Ovary (tissue), 9 donors: Measurements from ENCODE around the gene PAX1. TPM values are rescaled to one million over a fixed set of nuclear protein-coding genes. Genes with fewer than 3 reads are reported as not detected.

Source experiments
- DNase-seq, 5 donors: peaks; one replicate each; pipeline ENCODE4 v3.0.0-alpha.2; 2019 to 2020
- H3K27ac ChIP-seq, 2 donors: fragments of 200-600 bp; one replicate each; pipeline versions ENCODE4 v1.5.1 to v1.8.0; 2019 to 2022
- H3K27me3 ChIP-seq: fragments of 200-600 bp; one replicate; pipeline ENCODE4 v1.8.0; 2022
- H3K36me3 ChIP-seq: fragments of 200-600 bp; sonication (generic); one replicate; pipeline ENCODE4 v1.5.1; 2019
- H3K4me1 ChIP-seq: one replicate; pipeline ENCODE4 v1.8.1; 2013; ENCODE audit warnings: mild to moderate bottlenecking, moderate library complexity; ENCODE audit not compliant: insufficient read depth
- H3K4me3 ChIP-seq: fragments of 200-600 bp; sonication (generic); one replicate; pipeline ENCODE4 v1.5.1; 2017
- H3K9me3 ChIP-seq, 2 donors: fragments of 200-600 bp in 1 of 2; sonication (generic) in 1 of 2; one replicate each; pipeline versions ENCODE4 v1.5.1 to v1.8.1; 2013 to 2019; ENCODE audit warnings: mild to moderate bottlenecking in 1 of 2, moderate library complexity in 1 of 2
- CTCF ChIP-seq, 3 donors: fragments of 450-650 bp in 2 of 3; fragments of 200-600 bp in 1 of 3; IDR thresholded peaks; one replicate each; pipeline versions ENCODE4 v1.5.1 to v1.8.0; 2016 to 2022; ENCODE audit warnings: antibody characterized with exemption in 3 of 3, mild to moderate bottlenecking in 1 of 3
- EP300 ChIP-seq: sonication (generic); formaldehyde crosslinking; IDR thresholded peaks from one replicate; pipeline ENCODE4 v1.6.1; 2017; ENCODE audit warnings: antibody characterized with exemption
- POLR2A ChIP-seq: fragments of 450-650 bp; IDR thresholded peaks from one replicate; pipeline ENCODE4 v1.6.1; 2017; ENCODE audit warnings: antibody characterized with exemption, mild to moderate bottlenecking, moderate library complexity
- WGBS, 3 donors: extraction: QIAGEN DNeasy Blood & Tissue Kit in 1 of 3; methylation state at CpG; one replicate each; pipeline versions ENCODE4 v1.1.5 to v1.1.7; 2013 to 2017; 5-methylcytosine and 5-hydroxymethylcytosine counted together
- intact Hi-C, 4 donors: fragments of 100-400 bp; cut with DNase I; formaldehyde crosslinking; loops; one replicate each; pipeline versions ENCODE4 v1.11.0 to v1.15.1; 2022 to 2023
- polyA plus RNA-seq, 2 donors: library from polyadenylated mRNA; stranded (reverse); fragments of 200-250 nt in 1 of 2; fragments of 350-450 nt in 1 of 2; fragmentation: Illumina TruSeq in 1 of 2; extraction: RNeasy Lipid Tissue Mini Kit (QIAGEN cat#74804) in 1 of 2; gene quantifications; one replicate each; pipeline ENCODE4 v1.2.3, GENCODE V29; 2013 to 2014
- total RNA-seq, 7 donors: library from RNA; depleted of rRNA in 2 of 7; stranded (reverse); fragments of >200 nt in 2 of 7; fragmentation: NEBNext Ultra II Directional in 3 of 7; extraction: Animal tissue kit (Norgen Biotek cat#: 25700) in 3 of 7; gene quantifications; one replicate each; pipeline versions ENCODE4 v1.1.0 to v1.2.4, GENCODE V29; 2016 to 2023
- donor health status: DM: no; HTN: no; CAD: no; lungs with moderate emphysema.
- donor health status: DM: no; HTN: no; CAD: no.
- donor health status: Bipolar disorder and iron deficiency.
- donor health status: DM: yes; HTN: yes; CAD: no.
- donor health status: DM: no; HTN: no; CAD: no.
- donor health status: DM: yes; HTN: yes; CAD: no.

PAX1 gene
- total and polyA plus RNA-seq, 9 donors: not detected

- Histone ChIP-seq H3K27ac (no peak overlapping the region), H3K27me3 (no peaks in the 10 kb centered on the region), H3K4me1 (no peaks in the 10 kb centered on the region), H3K36me3 (no peaks in the 10 kb centered on the region), H3K9me3 (no peaks in the 10 kb centered on the region), H3K4me3 (no peak overlapping the region)
- no peak for DNase-seq
- intact Hi-C loops: no loop called here
- 2 to 7% (median 5%) methylated on average over 33 of the region's 33 CpGs for WGBS, 3 donors
- TF ChIP-seq POLR2A: no peak
- no peak for TF ChIP-seq EP300
Measured at GRCh38 chr20:21707999-21708737, 2.7 kb downstream of the PAX1 start.

- no peak for DNase-seq
- Histone ChIP-seq H3K9me3 (no peaks in the 10 kb centered on the region), H3K36me3 (no peaks in the 10 kb centered on the region), H3K4me1 (no peaks in the 10 kb centered on the region), H3K27me3 (no peaks in the 10 kb centered on the region), H3K4me3 (no peak overlapping the region), H3K27ac (no peak overlapping the region)
- TF ChIP-seq EP300: no peak
- TF ChIP-seq POLR2A: no peak
- TF ChIP-seq CTCF (IDR thresholded peaks at IDR 0.05): no peak
- intact Hi-C loops: no loop called here
- WGBS, 3 donors: 1 to 4% (median 2%) methylated on average over 43 of the region's 43 CpGs
Measured at GRCh38 chr20:21708738-21709534, 3.5 kb downstream of the PAX1 start.

- WGBS, 3 donors: 3 to 13% (median 4%) methylated on average over 6 of the region's 6 CpGs
- H3K27me3 ChIP-seq: no peaks in the 10 kb centered on the region
- H3K36me3 ChIP-seq: no peaks in the 10 kb centered on the region
- H3K27ac ChIP-seq: no peak overlapping the region
- intact Hi-C loops: no loop called here
- H3K4me1 ChIP-seq: no peaks in the 10 kb centered on the region
- TF ChIP-seq EP300 (no peak), CTCF (IDR thresholded peaks at IDR 0.05) (no peak), POLR2A (no peak)
- no peak overlapping the region for H3K4me3 ChIP-seq
- H3K9me3 ChIP-seq: no peaks in the 10 kb centered on the region
- DNase-seq: no peak
Measured at GRCh38 chr20:21709535-21709904, 4.1 kb downstream of the PAX1 start.

GRCh38 chr20:21710341-21710740 is 4.9 kb downstream of the PAX1 start:
- intact Hi-C loops: no loop called here
- no peaks in the 10 kb centered on the region for H3K27me3 ChIP-seq

More at GRCh38 chr20:21710341-21710740, 4.9 kb downstream of the PAX1 start:
- TF ChIP-seq CTCF (IDR thresholded peaks at IDR 0.05) (no peak), EP300 (no peak), POLR2A (no peak)
- WGBS, 3 donors: 3 to 8% (median 5%) methylated on average over 3 of the region's 3 CpGs
- H3K4me3 ChIP-seq: no peak overlapping the region
- no peaks in the 10 kb centered on the region for H3K4me1 ChIP-seq
- no peak for DNase-seq
- no peaks in the 10 kb centered on the region for H3K36me3 ChIP-seq
- no peak overlapping the region for H3K27ac ChIP-seq
- no peaks in the 10 kb centered on the region for H3K9me3 ChIP-seq
